GM12878 (cell line): ENCODE data around the gene ARID3A. TPM values are rescaled to one million over a fixed set of nuclear protein-coding genes. Genes with fewer than 3 reads are reported as not detected.

Experiments used
- ATAC-seq: fragments of 200-7000 bp; cut with Tn5 transposase; 3 replicates; pipeline ENCODE4 v1.9.1; 2020; ENCODE audit warnings: mild to moderate bottlenecking, moderate library complexity
- BruUV-seq: library from RNA; stranded (reverse); fragments of 400-500 nt; replicated peaks from 2 replicates; lab custom pipeline; 2021; lab: Mats Ljungman, UMichigan
- CTCF ChIA-PET: fragments of 300-600 bp; sonication (Branson Sonifier 250); formaldehyde crosslinking; extraction: SDS; loops from one replicate; lab custom pipeline; 2021; ENCODE audit warnings: inconsistent platforms; lab: Yijun Ruan, JAX
- POLR2A ChIA-PET: fragments of 350-600 bp; formaldehyde crosslinking; extraction: SDS; loops from one replicate; lab custom pipeline; 2021; ENCODE audit warnings: inconsistent platforms; lab: Charles Lee
- RAD21 ChIA-PET: fragments of 300-600 bp; sonication (Branson Sonifier 250); formaldehyde crosslinking; loops from one replicate; lab custom pipeline; 2023; ENCODE audit warnings: antibody characterized with exemption; ENCODE audit not compliant: unreplicated experiment; lab: Charles Lee
- SMC1A ChIA-PET: fragments of 300-600 bp; sonication (Branson Sonifier 250); formaldehyde crosslinking; loops from one replicate; lab custom pipeline; 2023; ENCODE audit not compliant: unreplicated experiment, uncharacterized antibody; lab: Charles Lee
- DNase-seq: peaks from one replicate; pipeline ENCODE4 v3.0.0-alpha.2; 2011; ENCODE audit warnings: low read depth, low spot score
- FAIRE-seq: peaks from 3 replicates; lab custom pipeline; 2011; peaks lifted over from hg19 to GRCh38; lab: Jason Lieb, UNC
- H2AFZ ChIP-seq: 2 replicates; pipeline ENCODE4 v1.6.0; 2011; ENCODE audit warnings: low read depth, low read length, control low read depth; ENCODE audit not compliant: control insufficient read depth
- H3K27ac ChIP-seq: 2 replicates; pipeline ENCODE4 v1.5.1; 2011; ENCODE audit warnings: control low read depth; ENCODE audit not compliant: control insufficient read depth, insufficient read depth
- H3K27me3 ChIP-seq, 2 experiments: replicated peaks in 1 of 2; 2 replicates each; pipeline versions ENCODE4 v1.6.0 to v1.6.1; 2011; ENCODE audit warnings: low read length in 1 of 2; ENCODE audit not compliant: control insufficient read depth in 2 of 2, insufficient read depth in 2 of 2
- H3K36me3 ChIP-seq, 2 experiments: 2 replicates each; pipeline ENCODE4 v1.5.1; 2011; ENCODE audit warnings: low read length in 1 of 2; ENCODE audit not compliant: control insufficient read depth in 2 of 2, insufficient read depth in 2 of 2
- H3K4me1 ChIP-seq: 2 replicates; pipeline ENCODE4 v1.6.1; 2011; ENCODE audit warnings: mild to moderate bottlenecking, low read length, moderate library complexity, mixed read lengths; ENCODE audit not compliant: control insufficient read depth, insufficient read depth
- H3K4me2 ChIP-seq: 2 replicates; pipeline ENCODE4 v1.6.0; 2011; ENCODE audit warnings: control low read depth; ENCODE audit not compliant: control insufficient read depth, insufficient read depth
- H3K4me3 ChIP-seq: fragments of 200-600 bp; sonication (generic); 2 replicates; pipeline ENCODE4 v1.5.1; 2016
- H3K79me2 ChIP-seq: 2 replicates; pipeline ENCODE4 v1.6.0; 2011; ENCODE audit warnings: low read length; ENCODE audit not compliant: control insufficient read depth, insufficient read depth
- H3K9ac ChIP-seq: 2 replicates; pipeline ENCODE4 v1.8.0; 2011; ENCODE audit warnings: low read length, control low read depth, mixed read lengths; ENCODE audit not compliant: control insufficient read depth, insufficient read depth
- H3K9me3 ChIP-seq: replicated peaks from 3 replicates; pipeline ENCODE4 v1.5.1; 2011; ENCODE audit warnings: mild to moderate bottlenecking, low read length; ENCODE audit not compliant: control insufficient read depth, insufficient read depth
- H4K20me1 ChIP-seq: 2 replicates; pipeline ENCODE4 v1.6.0; 2011; ENCODE audit not compliant: control insufficient read depth, insufficient read depth
- ATF2 ChIP-seq: IDR thresholded peaks from 2 replicates; pipeline ENCODE4 v1.6.1; 2012; ENCODE audit warnings: low read length, inconsistent platforms
- BCL11A ChIP-seq: IDR thresholded peaks from 2 replicates; pipeline ENCODE4 v1.6.1; 2011; ENCODE audit warnings: low read depth, low read length
- BHLHE40 ChIP-seq, 2 experiments: fragments of 450-650 bp in 1 of 2; IDR thresholded peaks; 2 replicates each; pipeline ENCODE4 v1.6.1; 2011 to 2017; ENCODE audit warnings: low read depth in 2 of 2, borderline replicate concordance in 1 of 2, improper control_type of control experiment in 1 of 2, low read length in 1 of 2, mild to moderate bottlenecking in 1 of 2
- CBX5 ChIP-seq: sonication (generic); IDR thresholded peaks from 2 replicates; pipeline ENCODE4 v1.6.1; 2016; ENCODE audit warnings: low read depth, moderate library complexity, mild to moderate bottlenecking, inconsistent platforms
- EP300 ChIP-seq, 2 experiments: fragments of 150-350 bp in 1 of 2; IDR thresholded peaks; 2 replicates each; pipeline ENCODE4 v1.6.1; 2011 to 2012; ENCODE audit warnings: low read depth in 2 of 2, low read length in 2 of 2, borderline replicate concordance in 1 of 2, improper control_type of control experiment in 1 of 2, inconsistent platforms in 1 of 2; ENCODE audit not compliant: control insufficient read depth in 1 of 2
- IKZF2 ChIP-seq, 2 experiments: fragments of 450-650 bp; IDR thresholded peaks; 2 replicates each; pipeline ENCODE4 v1.6.1; 2017; ENCODE audit warnings: mild to moderate bottlenecking in 2 of 2, moderate library complexity in 2 of 2
- IRF4 ChIP-seq: IDR thresholded peaks from 2 replicates; pipeline ENCODE4 v1.6.1; 2011; ENCODE audit warnings: low read depth, low read length
- IRF5 ChIP-seq: fragments of 450-650 bp; IDR thresholded peaks from 2 replicates; pipeline ENCODE4 v1.6.1; 2017; ENCODE audit warnings: borderline replicate concordance
- NRF1 ChIP-seq: conservative IDR thresholded peaks from 2 replicates; pipeline ENCODE4 v1.6.1; 2011; ENCODE audit warnings: mild to moderate bottlenecking, low read depth, low read length, improper control_type of control experiment
- POLR2AphosphoS5 ChIP-seq: IDR thresholded peaks from 2 replicates; pipeline ENCODE4 v1.6.1; 2011; ENCODE audit warnings: mild to moderate bottlenecking, low read length, inconsistent platforms
- RAD21 ChIP-seq: IDR thresholded peaks from 2 replicates; pipeline ENCODE4 v1.6.1; 2011; ENCODE audit warnings: mild to moderate bottlenecking, low read depth, low read length, moderate library complexity; ENCODE audit not compliant: insufficient read depth
- RUNX3 ChIP-seq: IDR thresholded peaks from 2 replicates; pipeline ENCODE4 v1.6.1; 2012; ENCODE audit warnings: low read length, inconsistent platforms
- SKIL ChIP-seq: fragments of 450-650 bp; IDR thresholded peaks from 2 replicates; pipeline ENCODE4 v1.6.1; 2017; ENCODE audit warnings: mild to moderate bottlenecking, low read depth, inconsistent platforms; ENCODE audit not compliant: poor library complexity, severe bottlenecking
- SMARCA5 ChIP-seq: fragments of 450-650 bp; IDR thresholded peaks from 2 replicates; pipeline ENCODE4 v1.6.1; 2017; ENCODE audit warnings: mild to moderate bottlenecking
- SP1 ChIP-seq: IDR thresholded peaks from one replicate; pipeline ENCODE4 v1.6.1; 2011; ENCODE audit warnings: low read depth, low read length
- SPI1 ChIP-seq: IDR thresholded peaks from 2 replicates; pipeline ENCODE4 v1.6.1; 2011; ENCODE audit warnings: low read depth, mild to moderate bottlenecking, low read length, moderate library complexity, borderline replicate concordance; ENCODE audit not compliant: insufficient read depth
- SREBF1 ChIP-seq: IDR thresholded peaks from 2 replicates; pipeline ENCODE4 v1.6.1; 2012; ENCODE audit warnings: mild to moderate bottlenecking, low read length
- TAF1 ChIP-seq: IDR thresholded peaks from 2 replicates; pipeline ENCODE4 v1.6.1; 2011; ENCODE audit warnings: mild to moderate bottlenecking, low read depth, low read length, borderline replicate concordance
- TCF3 ChIP-seq: IDR thresholded peaks from 2 replicates; pipeline ENCODE4 v1.6.1; 2012; ENCODE audit warnings: low read depth, mild to moderate bottlenecking, low read length, borderline replicate concordance; ENCODE audit not compliant: insufficient read depth
- ZNF384 ChIP-seq: IDR thresholded peaks from 2 replicates; pipeline ENCODE4 v1.6.1; 2012; ENCODE audit warnings: low read depth, mild to moderate bottlenecking, low read length, improper control_type of control experiment, borderline replicate concordance
- WGBS: methylation state at CpG from one replicate; pipeline ENCODE4 v1.1.6; 2016; ENCODE audit warnings: low lambda C conversion rate; ENCODE audit not compliant: insufficient replicate concordance, insufficient coverage; ENCODE audit errors: missing lambda C conversion rate; 5-methylcytosine and 5-hydroxymethylcytosine counted together
- in situ Hi-C: fragments of 300-500 bp; cut with MboI; formaldehyde crosslinking; loops from 9 replicates; pipeline ENCODE4 v1.14.3; 2018; ENCODE audit warnings: mixed read lengths
- intact Hi-C: fragments of 100-400 bp; cut with micrococcal nuclease; formaldehyde crosslinking; loops from one replicate; pipeline ENCODE4 v1.14.2; 2022; ENCODE audit not compliant: unreplicated experiment
- polyA plus RNA-seq, 11 experiments: library from polyadenylated mRNA; depleted of rRNA in 4 of 11; unstranded in 6 of 11; stranded (reverse) in 5 of 11; fragments of >200 nt; fragmentation: Nextera tagmentation in 4 of 11; fragmentation: Illumina TruSeq in 1 of 11; extraction: Ambion mirVana in 4 of 11; extraction: Trizol in 1 of 11; gene quantifications; 1 replicate in 1 of 11; 2 replicates in 10 of 11; pipeline versions ENCODE4 v1.2.1 to v1.2.3, GENCODE V29; 2011 to 2016; ENCODE audit warnings: inconsistent platforms in 2 of 11, missing spikeins in 2 of 11, low read depth in 1 of 11
- total RNA-seq, 4 experiments: library from RNA; depleted of rRNA in 3 of 4; stranded (reverse); fragments of >200 nt in 3 of 4; fragmentation: Illumina TruSeq in 1 of 4; extraction: Trizol in 1 of 4; gene quantifications; 2 replicates each; pipeline versions ENCODE4 v1.2.1 to v1.2.3, GENCODE V29; 2013 to 2021

The ARID3A gene
- total and polyA plus RNA-seq, 10 of the 15 experiments (the other 5 are each of a cell fraction or from before 2014, with no cell fraction given) = 0.76 to 70.0 (median 16.7) TPM

- Histone ChIP-seq H3K4me2 (no peak overlapping the region; the same call in 1 of the 2 replicates), H3K9ac (no peak overlapping the region), H2AFZ (no peak overlapping the region), H3K27ac (no peak overlapping the region), H3K4me1 (peaks cover 17% of the 10 kb centered on the region), H3K27me3 (no peaks in the 10 kb centered on the region), H3K4me3 (no peak overlapping the region), H3K79me2 (peaks cover 80% of the 10 kb centered on the region), H3K36me3 (peaks cover 24 to 30% of the 10 kb centered on the region in 2 experiments), H3K9me3 (peaks cover 4% of the 10 kb centered on the region), H4K20me1 (no peaks in the 10 kb centered on the region; the same call in 1 of the 2 replicates)
- CTCF ChIA-PET = no interaction called here
- no peak for DNase-seq
- WGBS = 45% methylated on average over 16 of the region's 16 CpGs
- in situ Hi-C loops (no loop called here), intact Hi-C loops (no loop called here)
- SMC1A ChIA-PET = no interaction called here
- RAD21 ChIA-PET = no interaction called here
- FAIRE-seq = peak; percentile 75
- ATAC-seq = peak; percentile 33
- POLR2A ChIA-PET = interaction anchor here (1.0 to 1.2 kb wide), 2 partner anchors 10 to 47 kb away, joined by 3 read pairs; partner anchors contain the start of gene WDR18
- BruUV-seq = TSS peak; percentile 57
- TF ChIP-seq SREBF1 (no peak), IKZF2 (IDR thresholded peaks at IDR 0.05) (no peak), ATF2 (no peak), BHLHE40 (IDR thresholded peaks at IDR 0.05; ENCODE audit: borderline replicate concordance in 1 of 2, low read depth in 2 of 2, low read length in 1 of 2) (peak in 1 of 2 experiments; percentile 31; a peak in 1 of 4 replicates), TCF3 (0 out of 2 replicates have a peak, but pooled peaks have one; percentile 31), SP1 (peak; percentile 29), ZNF384 (peak; percentile 42; the same call in 1 of the 2 replicates), SKIL (peak; percentile 47), SMARCA5 (peak; percentile 54; the same call in 1 of the 2 replicates), BCL11A (no peak), POLR2AphosphoS5 (peak; percentile 33; the same call in 1 of the 2 replicates), EP300 (IDR thresholded peaks at IDR 0.05; ENCODE audit: borderline replicate concordance in 1 of 2, control insufficient read depth in 1 of 2, low read depth in 2 of 2, low read length in 2 of 2) (0 out of 4 replicates have a peak, but pooled peaks of 1 of the 2 experiments have one; percentile 25), IRF4 (no peak), SPI1 (peak; percentile 77), RAD21 (no peak), CBX5 (0 out of 2 replicates have a peak, but pooled peaks have one; percentile 28), TAF1 (no peak), RUNX3 (peak; percentile 69), IRF5 (no peak), NRF1 (no peak)
Observed at GRCh38 chr19:937259-937694, 11.4 kb downstream of the ARID3A start.
